Measurements from ENCODE around the gene CXCL8.

Gene CXCL8

GRCh38 chr4:73721909-73722308 is 18.5 kb upstream of the CXCL8 start:
- no peak overlapping the region for H3K27ac ChIP-seq (replicated peaks; ENCODE audit: low read length)
- no peak overlapping the region for H2BK15ac ChIP-seq (ENCODE audit: low read length)

GRCh38 chr4:73723023-73723422 is 17.3 kb upstream of the CXCL8 start:
- Histone ChIP-seq H3K4me1 (ENCODE audit: control insufficient read depth in 2 of 2, insufficient read depth in 1 of 2, low read depth in 1 of 2, low read length in 2 of 2) (no peaks in the 10 kb centered on the region), H3K36me3 (replicated peaks in 1 of 2; ENCODE audit: control insufficient read depth in 2 of 2, insufficient read depth in 2 of 2, low read length in 2 of 2) (no peaks in the 10 kb centered on the region), H2BK12ac (ENCODE audit: low read length) (no peak overlapping the region), H3K27ac (replicated peaks; ENCODE audit: low read length) (no peak overlapping the region), H3K4me3 (ENCODE audit: low read length in 2 of 2) (no peak overlapping the region), H3K27me3 (ENCODE audit: control insufficient read depth in 3 of 3, insufficient read depth in 3 of 3, low read depth in 1 of 3, low read length in 3 of 3) (no peaks in the 10 kb centered on the region), H2BK15ac (ENCODE audit: low read length) (no peak overlapping the region), H3K9ac (ENCODE audit: low read depth, low read length, poor library complexity) (no peak overlapping the region), H3K18ac (ENCODE audit: low read length) (no peak overlapping the region), H2AFZ (ENCODE audit: low read length) (no peak overlapping the region), H3K9me3 (replicated peaks in 1 of 2; ENCODE audit: control insufficient read depth in 2 of 2, insufficient read depth in 1 of 2, low read depth in 1 of 2, low read length in 2 of 2) (no peaks in the 10 kb centered on the region), H3K79me1 (ENCODE audit: low read depth, low read length) (no peaks in the 10 kb centered on the region), H4K8ac (ENCODE audit: low read depth, low read length) (no peak overlapping the region), H3K4ac (ENCODE audit: low read length) (no peak overlapping the region), H3K23ac (ENCODE audit: low read depth, low read length, poor library complexity) (no peak overlapping the region), H4K91ac (ENCODE audit: low read depth, low read length, poor library complexity) (no peak overlapping the region), H3K14ac (ENCODE audit: low read length) (no peak overlapping the region), H2AK5ac (ENCODE audit: low read depth, low read length) (no peak overlapping the region), H2BK5ac (ENCODE audit: low read length) (no peak overlapping the region), H3K4me2 (ENCODE audit: insufficient read depth, low read length, poor library complexity, severe bottlenecking) (no peak overlapping the region), H2BK120ac (ENCODE audit: low read depth, low read length) (no peak overlapping the region)
- no CpG with 5 or more reads among the region's 4 CpGs for WGBS, 2 donors (ENCODE audit: extremely low coverage in 2 of 2, insufficient read length in 2 of 2, insufficient replicate concordance in 1 of 2)
- DNase-seq (ENCODE audit: low spot score): no peak

More at GRCh38 chr4:73721909-73722308, 18.5 kb upstream of the CXCL8 start:
- H2AFZ ChIP-seq (ENCODE audit: low read length): no peak overlapping the region
- no peak overlapping the region for H4K8ac ChIP-seq (ENCODE audit: low read depth, low read length)
- no peak for DNase-seq (ENCODE audit: low spot score)
- no peaks in the 10 kb centered on the region for H3K4me1 ChIP-seq (ENCODE audit: control insufficient read depth in 2 of 2, insufficient read depth in 1 of 2, low read depth in 1 of 2, low read length in 2 of 2)
- H3K14ac ChIP-seq (ENCODE audit: low read length): no peak overlapping the region
- no peak overlapping the region for H3K4me2 ChIP-seq (ENCODE audit: insufficient read depth, low read length, poor library complexity, severe bottlenecking)
- H3K4ac ChIP-seq (ENCODE audit: low read length): no peak overlapping the region
- H3K9ac ChIP-seq (ENCODE audit: low read depth, low read length, poor library complexity): no peak overlapping the region
- no peak overlapping the region for H3K18ac ChIP-seq (ENCODE audit: low read length)
- H2BK120ac ChIP-seq (ENCODE audit: low read depth, low read length): no peak overlapping the region
- H3K36me3 ChIP-seq (replicated peaks in 1 of 2; ENCODE audit: control insufficient read depth in 2 of 2, insufficient read depth in 2 of 2, low read length in 2 of 2): no peaks in the 10 kb centered on the region
- no peaks in the 10 kb centered on the region for H3K9me3 ChIP-seq (replicated peaks in 1 of 2; ENCODE audit: control insufficient read depth in 2 of 2, insufficient read depth in 1 of 2, low read depth in 1 of 2, low read length in 2 of 2)
- H3K79me1 ChIP-seq (ENCODE audit: low read depth, low read length): no peaks in the 10 kb centered on the region
- no peak overlapping the region for H3K4me3 ChIP-seq (ENCODE audit: low read length in 2 of 2)
- no CpG with 5 or more reads among the region's 1 CpG for WGBS, 2 donors (ENCODE audit: extremely low coverage in 2 of 2, insufficient read length in 2 of 2, insufficient replicate concordance in 1 of 2)
- no peak overlapping the region for H2BK5ac ChIP-seq (ENCODE audit: low read length)
- no peak overlapping the region for H4K91ac ChIP-seq (ENCODE audit: low read depth, low read length, poor library complexity)
- no peak overlapping the region for H3K23ac ChIP-seq (ENCODE audit: low read depth, low read length, poor library complexity)
- no peaks in the 10 kb centered on the region for H3K27me3 ChIP-seq (ENCODE audit: control insufficient read depth in 3 of 3, insufficient read depth in 3 of 3, low read depth in 1 of 3, low read length in 3 of 3)
- H2BK12ac ChIP-seq (ENCODE audit: low read length): no peak overlapping the region
- no peak overlapping the region for H2AK5ac ChIP-seq (ENCODE audit: low read depth, low read length)

GRCh38 chr4:73723928-73724327 is 16.4 kb upstream of the CXCL8 start:
- Histone ChIP-seq H4K8ac (ENCODE audit: low read depth, low read length) (no peak overlapping the region), H2AFZ (ENCODE audit: low read length) (no peak overlapping the region), H2BK12ac (ENCODE audit: low read length) (no peak overlapping the region), H2BK15ac (ENCODE audit: low read length) (no peak overlapping the region), H2AK5ac (ENCODE audit: low read depth, low read length) (no peak overlapping the region), H3K23ac (ENCODE audit: low read depth, low read length, poor library complexity) (no peak overlapping the region), H2BK5ac (ENCODE audit: low read length) (no peak overlapping the region), H3K36me3 (replicated peaks in 1 of 2; ENCODE audit: control insufficient read depth in 2 of 2, insufficient read depth in 2 of 2, low read length in 2 of 2) (no peaks in the 10 kb centered on the region), H3K4me3 (ENCODE audit: low read length in 2 of 2) (no peak overlapping the region), H3K27ac (replicated peaks; ENCODE audit: low read length) (no peak overlapping the region), H3K79me1 (ENCODE audit: low read depth, low read length) (no peaks in the 10 kb centered on the region), H3K14ac (ENCODE audit: low read length) (no peak overlapping the region), H3K18ac (ENCODE audit: low read length) (no peak overlapping the region), H2BK120ac (ENCODE audit: low read depth, low read length) (no peak overlapping the region), H3K4me2 (ENCODE audit: insufficient read depth, low read length, poor library complexity, severe bottlenecking) (no peak overlapping the region), H3K27me3 (ENCODE audit: control insufficient read depth in 3 of 3, insufficient read depth in 3 of 3, low read depth in 1 of 3, low read length in 3 of 3) (no peaks in the 10 kb centered on the region), H3K4me1 (ENCODE audit: control insufficient read depth in 2 of 2, insufficient read depth in 1 of 2, low read depth in 1 of 2, low read length in 2 of 2) (no peaks in the 10 kb centered on the region), H4K91ac (ENCODE audit: low read depth, low read length, poor library complexity) (no peak overlapping the region), H3K9ac (ENCODE audit: low read depth, low read length, poor library complexity) (no peak overlapping the region), H3K4ac (ENCODE audit: low read length) (no peak overlapping the region), H3K9me3 (replicated peaks in 1 of 2; ENCODE audit: control insufficient read depth in 2 of 2, insufficient read depth in 1 of 2, low read depth in 1 of 2, low read length in 2 of 2) (no peaks in the 10 kb centered on the region)
- no CpG with 5 or more reads among the region's 6 CpGs for WGBS, 2 donors (ENCODE audit: extremely low coverage in 2 of 2, insufficient read length in 2 of 2, insufficient replicate concordance in 1 of 2)
- no peak for DNase-seq (ENCODE audit: low spot score)

- Histone ChIP-seq H3K36me3 (replicated peaks in 1 of 2; ENCODE audit: control insufficient read depth in 2 of 2, insufficient read depth in 2 of 2, low read length in 2 of 2) (no peaks in the 10 kb centered on the region), H2BK5ac (ENCODE audit: low read length) (no peak overlapping the region), H3K27me3 (ENCODE audit: control insufficient read depth in 3 of 3, insufficient read depth in 3 of 3, low read depth in 1 of 3, low read length in 3 of 3) (no peaks in the 10 kb centered on the region), H3K4me1 (ENCODE audit: control insufficient read depth in 2 of 2, insufficient read depth in 1 of 2, low read depth in 1 of 2, low read length in 2 of 2) (no peaks in the 10 kb centered on the region), H3K4ac (ENCODE audit: low read length) (no peak overlapping the region), H3K4me2 (ENCODE audit: insufficient read depth, low read length, poor library complexity, severe bottlenecking) (no peak overlapping the region), H3K9ac (ENCODE audit: low read depth, low read length, poor library complexity) (no peak overlapping the region), H4K8ac (ENCODE audit: low read depth, low read length) (no peak overlapping the region), H3K79me1 (ENCODE audit: low read depth, low read length) (no peaks in the 10 kb centered on the region), H3K18ac (ENCODE audit: low read length) (no peak overlapping the region), H3K9me3 (replicated peaks in 1 of 2; ENCODE audit: control insufficient read depth in 2 of 2, insufficient read depth in 1 of 2, low read depth in 1 of 2, low read length in 2 of 2) (no peaks in the 10 kb centered on the region), H2BK120ac (ENCODE audit: low read depth, low read length) (no peak overlapping the region), H2AFZ (ENCODE audit: low read length) (no peak overlapping the region), H3K14ac (ENCODE audit: low read length) (no peak overlapping the region), H3K4me3 (ENCODE audit: low read length in 2 of 2) (no peak overlapping the region), H3K27ac (replicated peaks; ENCODE audit: low read length) (no peak overlapping the region), H2AK5ac (ENCODE audit: low read depth, low read length) (no peak overlapping the region), H2BK15ac (ENCODE audit: low read length) (no peak overlapping the region), H2BK12ac (ENCODE audit: low read length) (no peak overlapping the region), H3K23ac (ENCODE audit: low read depth, low read length, poor library complexity) (no peak overlapping the region), H4K91ac (ENCODE audit: low read depth, low read length, poor library complexity) (no peak overlapping the region)
- DNase-seq (ENCODE audit: low spot score): no peak
- WGBS, 2 donors (ENCODE audit: extremely low coverage in 2 of 2, insufficient read length in 2 of 2, insufficient replicate concordance in 1 of 2): no CpG with 5 or more reads among the region's 4 CpGs
Measured at GRCh38 chr4:73725510-73725909, 14.9 kb upstream of the CXCL8 start.
